K562 (cell line): ENCODE data around the gene VARS1. TPM values are rescaled to one million over a fixed set of nuclear protein-coding genes. Genes with fewer than 3 reads are reported as not detected.

Experiments
- EWSR1 ChIP-seq: fragments of 450-650 bp; IDR thresholded peaks from 2 replicates; pipeline ENCODE4 v1.6.1; 2018; ENCODE audit warnings: borderline replicate concordance, mild to moderate bottlenecking, low read depth, moderate library complexity; ENCODE audit not compliant: partially characterized antibody
- FOXA1 ChIP-seq: fragments of 450-650 bp; IDR thresholded peaks from 2 replicates; pipeline ENCODE4 v1.6.1; 2016; ENCODE audit warnings: mild to moderate bottlenecking, borderline replicate concordance
- FOXP1 ChIP-seq: sonication (generic); formaldehyde crosslinking; IDR thresholded peaks from 2 replicates; pipeline ENCODE4 v1.8.0; 2022; ENCODE audit warnings: mild to moderate bottlenecking, missing genetic modification reagents
- HNRNPL ChIP-seq: fragments of 200-400 bp; formaldehyde crosslinking; IDR thresholded peaks from 2 replicates; pipeline ENCODE4 v1.6.1; 2017; ENCODE audit warnings: low read depth, mild to moderate bottlenecking, low read length
- KAT2B ChIP-seq: IDR thresholded peaks from one replicate; pipeline ENCODE4 v1.6.1; 2012; ENCODE audit warnings: low read depth, mild to moderate bottlenecking, control low read depth, inconsistent platforms, low read length, moderate library complexity
- KDM2B ChIP-seq: fragments of 250-450 bp; sonication (Bioruptor Pico); IDR thresholded peaks from 2 replicates; pipeline ENCODE4 v1.8.0; 2021; ENCODE audit warnings: mild to moderate bottlenecking, moderate library complexity
- KLF1 ChIP-seq: fragments of 450-650 bp; IDR thresholded peaks from 2 replicates; pipeline ENCODE4 v1.6.1; 2016; ENCODE audit warnings: missing genetic modification characterization, missing compliant biosample characterization
- LCOR ChIP-seq: sonication (generic); formaldehyde crosslinking; IDR thresholded peaks from 2 replicates; pipeline ENCODE4 v1.8.0; 2022; ENCODE audit warnings: mild to moderate bottlenecking, missing genetic modification reagents
- MEF2A ChIP-seq: IDR thresholded peaks from 2 replicates; pipeline ENCODE4 v1.6.1; 2011; ENCODE audit warnings: low read depth, mild to moderate bottlenecking, low read length, moderate library complexity; ENCODE audit not compliant: control insufficient read depth
- NFE2L1 ChIP-seq: fragments of 450-650 bp; IDR thresholded peaks from 2 replicates; pipeline ENCODE4 v1.6.1; 2016; ENCODE audit warnings: missing genetic modification characterization, low read depth, mild to moderate bottlenecking, missing compliant biosample characterization, moderate library complexity, borderline replicate concordance
- NFIC ChIP-seq: fragments of 450-650 bp; IDR thresholded peaks from 2 replicates; pipeline ENCODE4 v1.6.1; 2017; ENCODE audit warnings: mild to moderate bottlenecking, inconsistent platforms
- NFYB ChIP-seq: IDR thresholded peaks from 2 replicates; pipeline ENCODE4 v1.6.1; 2011; ENCODE audit warnings: mild to moderate bottlenecking, moderate library complexity; ENCODE audit not compliant: insufficient read length; ENCODE audit errors: extremely low read depth
- PHB ChIP-seq: fragments of 250-450 bp; sonication (Bioruptor Pico); IDR thresholded peaks from 2 replicates; pipeline ENCODE4 v1.5.0; 2021
- POU5F1 ChIP-seq: fragments of 150-350 bp; IDR thresholded peaks from 2 replicates; pipeline ENCODE4 v1.6.1; 2014; ENCODE audit warnings: borderline replicate concordance, low read length, low read depth, mild to moderate bottlenecking; ENCODE audit not compliant: partially characterized antibody
- SMARCA5 ChIP-seq: fragments of 450-650 bp; IDR thresholded peaks from 2 replicates; pipeline ENCODE4 v1.6.1; 2016
- TAF1 ChIP-seq: IDR thresholded peaks from 2 replicates; pipeline ENCODE4 v1.6.1; 2011; ENCODE audit warnings: mild to moderate bottlenecking, low read length, moderate library complexity; ENCODE audit not compliant: insufficient read depth, control insufficient read depth, severe bottlenecking; ENCODE audit errors: extremely low read depth
- TAF9B ChIP-seq: fragments of 450-650 bp; IDR thresholded peaks from 2 replicates; pipeline ENCODE4 v1.6.1; 2018; ENCODE audit warnings: mild to moderate bottlenecking; ENCODE audit not compliant: partially characterized antibody
- TFAP4 ChIP-seq: sonication (generic); formaldehyde crosslinking; IDR thresholded peaks from 2 replicates; pipeline ENCODE4 v1.8.0; 2022; ENCODE audit warnings: missing genetic modification reagents, mild to moderate bottlenecking, moderate library complexity, borderline replicate concordance
- ZBTB26 ChIP-seq: fragments of 450-650 bp; formaldehyde crosslinking; IDR thresholded peaks from 2 replicates; pipeline ENCODE4 v1.4.0; 2022; ENCODE audit warnings: missing genetic modification characterization
- ZNF232 ChIP-seq: sonication (generic); formaldehyde crosslinking; IDR thresholded peaks from 2 replicates; pipeline ENCODE4 v1.8.0; 2022; ENCODE audit warnings: mild to moderate bottlenecking, missing genetic modification reagents
- ZNF24 ChIP-seq: fragments of 450-650 bp; IDR thresholded peaks from 2 replicates; pipeline ENCODE4 v1.6.1; 2016
- ZNF644 ChIP-seq: fragments of 200-800 bp; sonication (Bioruptor generic); IDR thresholded peaks from 2 replicates; pipeline ENCODE4 v1.6.1; 2016; ENCODE audit warnings: low read depth, missing genetic modification characterization, missing compliant biosample characterization
- ZNF778 ChIP-seq: fragments of 450-650 bp; formaldehyde crosslinking; IDR thresholded peaks from 2 replicates; pipeline ENCODE4 v1.4.0; 2020; ENCODE audit warnings: mild to moderate bottlenecking, moderate library complexity
- polyA plus RNA-seq, 8 experiments: library from polyadenylated mRNA; depleted of rRNA in 4 of 8; stranded (reverse) in 5 of 8; unstranded in 3 of 8; fragments of >200 nt; fragmentation: Nextera tagmentation in 2 of 8; fragmentation: Illumina TruSeq in 1 of 8; extraction: Ambion mirVana in 2 of 8; extraction: Trizol in 1 of 8; gene quantifications; 2 replicates each; pipeline versions ENCODE4 v1.2.1 to v1.2.3, GENCODE V29; 2011 to 2014; ENCODE audit warnings: inconsistent platforms in 1 of 8, missing spikeins in 1 of 8
- total RNA-seq, 7 experiments: library from RNA; depleted of rRNA in 6 of 7; stranded (reverse); fragments of >200 nt in 6 of 7; fragmentation: Illumina TruSeq in 2 of 7; extraction: Trizol in 2 of 7; gene quantifications; 2 replicates each; pipeline versions ENCODE4 v1.2.1 to v1.2.3, GENCODE V29; 2011 to 2021; ENCODE audit warnings: low replicate concordance in 1 of 7
- TF ChIP-seq, protein P1 (sequence below), 2 experiments: fragments of 450-650 bp in 1 of 2; IDR thresholded peaks; 2 replicates each; pipeline ENCODE4 v1.6.1; 2011 to 2017; ENCODE audit warnings: low read depth in 2 of 2, antibody characterized with exemption in 1 of 2, borderline replicate concordance in 1 of 2, low read length in 1 of 2, mild to moderate bottlenecking in 1 of 2, mixed read lengths in 1 of 2; ENCODE audit not compliant: control insufficient read depth in 1 of 2

The VARS1 gene
- total and polyA plus RNA-seq, 9 of the 15 experiments (the other 6 are each of a cell fraction or from before 2014, with no cell fraction given), result 2.9 to 488 (median 130) TPM

DNA sequence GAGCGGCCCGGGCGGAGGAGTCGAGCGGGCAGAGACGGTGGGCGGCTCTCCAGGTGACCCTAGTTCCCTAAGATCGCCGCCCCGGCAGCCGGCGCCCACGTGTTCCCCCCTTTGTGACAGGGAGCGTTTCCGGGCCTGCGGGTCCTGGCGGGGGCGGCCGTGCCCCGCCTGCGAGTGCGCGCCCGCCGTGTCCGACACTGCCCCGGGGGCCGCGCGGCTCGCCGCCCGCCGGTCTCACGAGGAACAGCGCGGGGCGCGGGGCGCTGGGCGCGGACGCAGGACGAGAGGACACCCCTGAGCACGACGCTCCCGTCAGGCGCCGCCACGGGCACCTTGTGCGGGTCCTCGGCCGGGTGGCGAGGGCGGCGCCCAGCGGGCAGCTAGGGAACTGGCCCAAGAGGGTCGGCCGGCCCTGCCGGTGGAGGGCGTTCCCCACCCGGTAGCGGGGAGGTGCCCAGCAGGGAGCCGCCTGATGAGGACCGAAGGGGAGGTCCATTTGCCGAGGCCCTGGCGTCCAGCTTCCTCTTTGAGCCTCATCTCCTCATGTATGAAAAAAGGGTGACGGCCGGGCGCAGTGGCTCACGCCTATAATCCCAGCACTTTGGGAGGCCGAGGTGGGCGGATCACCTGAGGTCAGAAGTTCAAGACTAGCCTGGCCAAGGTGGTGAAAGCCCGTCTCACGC, at the start of gene VARS1 (continued):
- TF ChIP-seq MEF2A, result peak; percentile 29; the same call in 1 of the 2 replicates
- no peak; the same call in 1 of the 2 replicates for TF ChIP-seq ZBTB26 (CRISPR knock-in tag)
- TF ChIP-seq ZNF778 (CRISPR knock-in tag), result no peak
- TF ChIP-seq KAT2B, result peak; percentile 86
- no peak; the same call in 1 of the 2 replicates for TF ChIP-seq FOXP1 (CRISPR knock-in tag)
- TF ChIP-seq KDM2B (CRISPR knock-in tag), result no peak
- no peak for TF ChIP-seq PHB (CRISPR knock-in tag)
- peak; percentile 79 for TF ChIP-seq NFIC
- 0 out of 2 replicates have a peak, but pooled peaks have one; percentile 7 for TF ChIP-seq ZNF232 (CRISPR knock-in tag)
- peak; percentile 92 for TF ChIP-seq TFAP4 (CRISPR knock-in tag)
- no peak for TF ChIP-seq SMARCA5
- TF ChIP-seq KLF1 (tag), result peak; percentile 99
- TF ChIP-seq NFYB, result peak; percentile 1
- no peak for TF ChIP-seq EWSR1
- TF ChIP-seq ZNF24, result peak; percentile 78
- TF ChIP-seq LCOR (CRISPR knock-in tag), result peak; percentile 83
- TF ChIP-seq TAF1, result peak; percentile 74
- no peak for TF ChIP-seq TAF9B
- peak; percentile 82 for TF ChIP-seq POU5F1
- no peak for TF ChIP-seq NFE2L1 (tag)
- TF ChIP-seq ZNF644 (tag), result peak; percentile 81
- no peak for TF ChIP-seq FOXA1
- TF ChIP-seq HNRNPL, result peak; percentile 99
- TF ChIP-seq, protein P1, sequence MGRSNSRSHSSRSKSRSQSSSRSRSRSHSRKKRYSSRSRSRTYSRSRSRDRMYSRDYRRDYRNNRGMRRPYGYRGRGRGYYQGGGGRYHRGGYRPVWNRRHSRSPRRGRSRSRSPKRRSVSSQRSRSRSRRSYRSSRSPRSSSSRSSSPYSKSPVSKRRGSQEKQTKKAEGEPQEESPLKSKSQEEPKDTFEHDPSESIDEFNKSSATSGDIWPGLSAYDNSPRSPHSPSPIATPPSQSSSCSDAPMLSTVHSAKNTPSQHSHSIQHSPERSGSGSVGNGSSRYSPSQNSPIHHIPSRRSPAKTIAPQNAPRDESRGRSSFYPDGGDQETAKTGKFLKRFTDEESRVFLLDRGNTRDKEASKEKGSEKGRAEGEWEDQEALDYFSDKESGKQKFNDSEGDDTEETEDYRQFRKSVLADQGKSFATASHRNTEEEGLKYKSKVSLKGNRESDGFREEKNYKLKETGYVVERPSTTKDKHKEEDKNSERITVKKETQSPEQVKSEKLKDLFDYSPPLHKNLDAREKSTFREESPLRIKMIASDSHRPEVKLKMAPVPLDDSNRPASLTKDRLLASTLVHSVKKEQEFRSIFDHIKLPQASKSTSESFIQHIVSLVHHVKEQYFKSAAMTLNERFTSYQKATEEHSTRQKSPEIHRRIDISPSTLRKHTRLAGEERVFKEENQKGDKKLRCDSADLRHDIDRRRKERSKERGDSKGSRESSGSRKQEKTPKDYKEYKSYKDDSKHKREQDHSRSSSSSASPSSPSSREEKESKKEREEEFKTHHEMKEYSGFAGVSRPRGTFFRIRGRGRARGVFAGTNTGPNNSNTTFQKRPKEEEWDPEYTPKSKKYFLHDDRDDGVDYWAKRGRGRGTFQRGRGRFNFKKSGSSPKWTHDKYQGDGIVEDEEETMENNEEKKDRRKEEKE (IDR thresholded peaks at IDR 0.05; ENCODE audit: borderline replicate concordance in 1 of 2, control insufficient read depth in 1 of 2, low read depth in 2 of 2, low read length in 1 of 2), result peak in 1 of 2 experiments; percentile 88; a peak in 1 of 4 replicates
